H9 (cell line): Measurements from ENCODE around the gene VLDLR. TPM values are rescaled to one million over a fixed set of nuclear protein-coding genes. Genes with fewer than 3 reads are reported as not detected.
A peak's percentile ranks its signal among the peaks of the same experiment; 100 is the strongest.

ENCODE experiments used
- DNase-seq: peaks from one replicate; pipeline ENCODE4 v3.0.0-alpha.2; 2017
- H2AFZ ChIP-seq: one replicate; pipeline ENCODE4 v1.6.1; 2013; ENCODE audit warnings: mild to moderate bottlenecking, low read length, control low read depth, moderate library complexity
- H2AK5ac ChIP-seq: 2 replicates; pipeline ENCODE4 v1.6.1; 2013; ENCODE audit warnings: low read length, control low read depth, mixed read lengths; ENCODE audit not compliant: insufficient read length
- H2BK120ac ChIP-seq: one replicate; pipeline ENCODE4 v1.6.1; 2013; ENCODE audit warnings: low read depth, mild to moderate bottlenecking, low read length, control low read depth, inconsistent platforms; ENCODE audit not compliant: poor library complexity, severe bottlenecking
- H2BK12ac ChIP-seq: 2 replicates; pipeline ENCODE4 v1.6.1; 2013; ENCODE audit warnings: low read length, control low read depth, mixed read lengths, low read depth; ENCODE audit not compliant: insufficient read length
- H2BK15ac ChIP-seq: 2 replicates; pipeline ENCODE4 v1.6.1; 2013; ENCODE audit warnings: low read depth, low read length, control low read depth
- H2BK20ac ChIP-seq: one replicate; pipeline ENCODE4 v1.6.1; 2013; ENCODE audit warnings: low read depth, mild to moderate bottlenecking, low read length, control low read depth, inconsistent platforms; ENCODE audit not compliant: poor library complexity, severe bottlenecking
- H2BK5ac ChIP-seq: 2 replicates; pipeline ENCODE4 v1.6.1; 2013; ENCODE audit warnings: low read length, control low read depth, mixed read lengths; ENCODE audit not compliant: insufficient read length
- H3K14ac ChIP-seq: 2 replicates; pipeline ENCODE4 v1.6.1; 2013; ENCODE audit warnings: low read length, control low read depth; ENCODE audit not compliant: insufficient read depth
- H3K18ac ChIP-seq: 2 replicates; pipeline ENCODE4 v1.6.1; 2013; ENCODE audit warnings: low read depth, mild to moderate bottlenecking, mixed read lengths, low read length, control low read depth; ENCODE audit not compliant: insufficient read length
- H3K23ac ChIP-seq: 2 replicates; pipeline ENCODE4 v1.6.1; 2013; ENCODE audit warnings: low read length, control low read depth, mixed read lengths, low read depth; ENCODE audit not compliant: insufficient read length
- H3K23me2 ChIP-seq: 2 replicates; pipeline ENCODE4 v1.6.1; 2013; ENCODE audit warnings: low read depth, mild to moderate bottlenecking, mixed read lengths, low read length, control low read depth; ENCODE audit not compliant: insufficient read length, poor library complexity, severe bottlenecking
- H3K27ac ChIP-seq: 2 replicates; pipeline ENCODE4 v1.5.1; 2013; ENCODE audit warnings: low read length, control low read depth, mixed read lengths, low read depth; ENCODE audit not compliant: insufficient read length
- H3K27me3 ChIP-seq: 2 replicates; pipeline ENCODE4 v1.6.1; 2013; ENCODE audit warnings: low read length, control low read depth, inconsistent platforms; ENCODE audit not compliant: insufficient read depth
- H3K4ac ChIP-seq: 2 replicates; pipeline ENCODE4 v1.6.1; 2013; ENCODE audit warnings: low read depth, mild to moderate bottlenecking, control low read depth, inconsistent platforms, low read length, moderate library complexity
- H3K4me1 ChIP-seq: 2 replicates; pipeline ENCODE4 v1.6.1; 2013; ENCODE audit warnings: low read length, control low read depth, inconsistent platforms; ENCODE audit not compliant: insufficient read depth
- H3K4me2 ChIP-seq: 2 replicates; pipeline ENCODE4 v1.6.1; 2013; ENCODE audit warnings: low read length, control low read depth, mixed read lengths; ENCODE audit not compliant: insufficient read length, insufficient read depth
- H3K56ac ChIP-seq: 2 replicates; pipeline ENCODE4 v1.6.1; 2013; ENCODE audit warnings: low read depth, mild to moderate bottlenecking, mixed read lengths, low read length, control low read depth; ENCODE audit not compliant: insufficient read length
- H3K79me1 ChIP-seq: 2 replicates; pipeline ENCODE4 v1.6.1; 2013; ENCODE audit warnings: low read depth, mild to moderate bottlenecking, moderate library complexity, low read length, control low read depth, inconsistent platforms; ENCODE audit not compliant: insufficient read depth, poor library complexity, severe bottlenecking
- H3K79me2 ChIP-seq: 2 replicates; pipeline ENCODE4 v1.6.1; 2013; ENCODE audit warnings: low read length, control low read depth, inconsistent platforms; ENCODE audit not compliant: insufficient read depth
- H3K9ac ChIP-seq: 2 replicates; pipeline ENCODE4 v1.6.1; 2013; ENCODE audit warnings: low read length, control low read depth, mixed read lengths; ENCODE audit not compliant: insufficient read length; ENCODE audit errors: extremely low read depth
- H3K9me3 ChIP-seq: one replicate; pipeline ENCODE4 v1.6.1; 2013; ENCODE audit warnings: low read depth, low read length, inconsistent platforms; ENCODE audit not compliant: control insufficient read depth
- H3T11ph ChIP-seq: one replicate; pipeline ENCODE4 v1.6.1; 2013; ENCODE audit warnings: mild to moderate bottlenecking, low read length, control low read depth, inconsistent platforms
- H4K20me1 ChIP-seq: one replicate; pipeline ENCODE4 v1.6.1; 2013; ENCODE audit not compliant: control insufficient read depth, insufficient read length, insufficient read depth
- H4K5ac ChIP-seq: 2 replicates; pipeline ENCODE4 v1.6.1; 2013; ENCODE audit warnings: low read depth, mild to moderate bottlenecking, mixed read lengths, low read length, control low read depth; ENCODE audit not compliant: insufficient read length
- H4K8ac ChIP-seq: replicated peaks from 2 replicates; pipeline ENCODE4 v1.6.1; 2013; ENCODE audit warnings: low read length, control low read depth, mixed read lengths, low read depth; ENCODE audit not compliant: insufficient read length
- H4K91ac ChIP-seq: 2 replicates; pipeline ENCODE4 v1.6.1; 2013; ENCODE audit warnings: low read depth, mild to moderate bottlenecking, moderate library complexity, mixed read lengths, low read length, control low read depth; ENCODE audit not compliant: insufficient read length
- H3K27ac Mint-ChIP-seq, 3 experiments: 2 replicates in 2 of 3; 3 replicates in 1 of 3; pipeline ENCODE4 v1.8.0; 2020 to 2021; ENCODE audit warnings: mixed read lengths in 3 of 3, mild to moderate bottlenecking in 1 of 3, moderate library complexity in 1 of 3
- H3K27me3 Mint-ChIP-seq: 2 replicates; pipeline ENCODE4 v1.8.0; 2021; ENCODE audit warnings: low read depth, mild to moderate bottlenecking, moderate library complexity, mixed read lengths
- H3K36me3 Mint-ChIP-seq, 3 experiments: 2 replicates in 2 of 3; 3 replicates in 1 of 3; pipeline ENCODE4 v1.8.0; 2020 to 2021; ENCODE audit warnings: low read depth in 3 of 3, mixed read lengths in 3 of 3; ENCODE audit not compliant: insufficient read depth in 1 of 3
- H3K4me1 Mint-ChIP-seq, 2 experiments: 2 replicates each; pipeline ENCODE4 v1.8.0; 2020; ENCODE audit warnings: mixed read lengths in 2 of 2
- H3K4me3 Mint-ChIP-seq, 2 experiments: 2 replicates in 1 of 2; 3 replicates in 1 of 2; pipeline ENCODE4 v1.8.0; 2020 to 2021; ENCODE audit warnings: mild to moderate bottlenecking in 2 of 2, mixed read lengths in 2 of 2, moderate library complexity in 1 of 2
- H3K9me3 Mint-ChIP-seq, 2 experiments: 2 replicates in 1 of 2; 3 replicates in 1 of 2; pipeline ENCODE4 v1.8.0; 2020; ENCODE audit warnings: mild to moderate bottlenecking in 2 of 2, mixed read lengths in 2 of 2, moderate library complexity in 1 of 2
- WGBS: extraction: QIAGEN DNeasy Blood & Tissue Kit; methylation state at CpG from one replicate; pipeline ENCODE4 v1.1.7; 2013; ENCODE audit warnings: missing lambda C conversion rate, low lambda C conversion rate, mixed read lengths; ENCODE audit not compliant: insufficient read length; ENCODE audit errors: extremely low coverage; 5-methylcytosine and 5-hydroxymethylcytosine counted together
- total RNA-seq: library from RNA; stranded (reverse); gene quantifications from 2 replicates; pipeline ENCODE4 v1.2.1, GENCODE V29; 2021
- TF ChIP-seq, protein P1 (sequence below): fragments of 200-600 bp; sonication (generic); conservative IDR thresholded peaks from 3 replicates; pipeline ENCODE4 v1.8.0; 2021; ENCODE audit warnings: antibody characterized with exemption, mild to moderate bottlenecking

The VLDLR gene
- total RNA-seq, 1 experiment from 2014 or later: 19.1 TPM

DNA sequence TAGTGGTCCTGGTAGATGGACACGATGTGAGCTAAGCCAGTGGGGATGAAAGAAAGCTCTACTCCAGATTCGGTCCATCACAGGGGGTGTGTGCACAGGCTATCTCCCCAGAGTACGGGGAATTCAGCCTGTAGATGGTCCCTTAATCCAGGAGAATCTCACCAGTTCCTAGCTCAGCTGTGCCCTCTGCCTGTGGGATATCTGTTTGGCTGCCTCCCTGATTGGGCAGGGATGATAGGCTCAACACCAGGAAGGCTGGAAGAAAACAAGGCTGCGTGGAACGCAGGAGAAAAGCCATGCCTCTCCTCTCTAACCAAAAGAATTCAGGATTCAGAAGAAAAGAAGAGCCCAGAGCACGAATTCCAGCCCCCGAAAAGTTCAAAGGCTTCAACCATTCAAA lies 40.9 kb downstream of the VLDLR start:
- Histone ChIP-seq H2BK20ac (no peak overlapping the region), H3T11ph (no peak overlapping the region), H2BK15ac (no peak overlapping the region), H3K9ac (no peak overlapping the region), H3K18ac (no peak overlapping the region), H2BK120ac (no peak overlapping the region), H3K14ac (no peak overlapping the region), H3K79me2 (no peaks in the 10 kb centered on the region), H3K23me2 (no peaks in the 10 kb centered on the region), H3K56ac (no peak overlapping the region), H3K4me1 (no peaks in the 10 kb centered on the region), H2BK5ac (no peak overlapping the region), H4K8ac (no peak overlapping the region), H3K9me3 (peaks cover 7% of the 10 kb centered on the region), H4K91ac (no peak overlapping the region), H3K4ac (no peak overlapping the region), H3K27me3 (no peaks in the 10 kb centered on the region), H4K5ac (no peak overlapping the region), H3K79me1 (no peaks in the 10 kb centered on the region), H2AK5ac (no peak overlapping the region), H4K20me1 (no peaks in the 10 kb centered on the region), H3K27ac (no peak overlapping the region), H3K23ac (no peak overlapping the region), H2AFZ (no peak overlapping the region), H2BK12ac (no peak overlapping the region), H3K4me2 (no peak overlapping the region)
- Mint-ChIP-seq H3K27me3 (no peaks in the 10 kb centered on the region), H3K4me1 (peaks cover 8 to 12% of the 10 kb centered on the region in 2 experiments), H3K27ac (peak overlapping the region in 1 of 3 experiments; percentile 9; a peak in 1 of 7 replicates), H3K36me3 (peaks cover 12 to 22% (median 19%) of the 10 kb centered on the region in 3 experiments), H3K4me3 (no peak overlapping the region), H3K9me3 (peaks cover 15 to 16% of the 10 kb centered on the region in 2 experiments)
- DNase-seq: peak; percentile 61
- TF ChIP-seq, protein P1, sequence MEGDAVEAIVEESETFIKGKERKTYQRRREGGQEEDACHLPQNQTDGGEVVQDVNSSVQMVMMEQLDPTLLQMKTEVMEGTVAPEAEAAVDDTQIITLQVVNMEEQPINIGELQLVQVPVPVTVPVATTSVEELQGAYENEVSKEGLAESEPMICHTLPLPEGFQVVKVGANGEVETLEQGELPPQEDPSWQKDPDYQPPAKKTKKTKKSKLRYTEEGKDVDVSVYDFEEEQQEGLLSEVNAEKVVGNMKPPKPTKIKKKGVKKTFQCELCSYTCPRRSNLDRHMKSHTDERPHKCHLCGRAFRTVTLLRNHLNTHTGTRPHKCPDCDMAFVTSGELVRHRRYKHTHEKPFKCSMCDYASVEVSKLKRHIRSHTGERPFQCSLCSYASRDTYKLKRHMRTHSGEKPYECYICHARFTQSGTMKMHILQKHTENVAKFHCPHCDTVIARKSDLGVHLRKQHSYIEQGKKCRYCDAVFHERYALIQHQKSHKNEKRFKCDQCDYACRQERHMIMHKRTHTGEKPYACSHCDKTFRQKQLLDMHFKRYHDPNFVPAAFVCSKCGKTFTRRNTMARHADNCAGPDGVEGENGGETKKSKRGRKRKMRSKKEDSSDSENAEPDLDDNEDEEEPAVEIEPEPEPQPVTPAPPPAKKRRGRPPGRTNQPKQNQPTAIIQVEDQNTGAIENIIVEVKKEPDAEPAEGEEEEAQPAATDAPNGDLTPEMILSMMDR: peak; percentile 64
- WGBS: no CpG with 5 or more reads among the region's 7 CpGs
